IPS-18c (cell line): Measurements from ENCODE around the gene PCGF2.
"Not testable (repeated sequence)": the region's sequence is repeated elsewhere in the genome, so short reads cannot be mapped to it uniquely, and the experiment has no call there.

ENCODE experiments used
- H3K4me3 ChIP-seq: 2 replicates; pipeline ENCODE4 v1.7.0; 2013; ENCODE audit warnings: low read depth, mild to moderate bottlenecking, low read length, moderate library complexity; ENCODE audit not compliant: insufficient read depth
- H3K9me3 ChIP-seq: one replicate; pipeline ENCODE4 v1.6.1; 2013; ENCODE audit warnings: mild to moderate bottlenecking, low read length, moderate library complexity; ENCODE audit not compliant: control insufficient read depth, insufficient read depth

PCGF2 gene

GRCh38 chr17:38748149-38748891 is at the start of gene PCGF2:
Gene PCGF2 (minus strand): TSS chr17:38748336. CDS start chr17:38740402, 7,934 bp downstream.
- peak within 1 kb of the TSS; percentile 99 for H3K4me3 ChIP-seq

DNA sequence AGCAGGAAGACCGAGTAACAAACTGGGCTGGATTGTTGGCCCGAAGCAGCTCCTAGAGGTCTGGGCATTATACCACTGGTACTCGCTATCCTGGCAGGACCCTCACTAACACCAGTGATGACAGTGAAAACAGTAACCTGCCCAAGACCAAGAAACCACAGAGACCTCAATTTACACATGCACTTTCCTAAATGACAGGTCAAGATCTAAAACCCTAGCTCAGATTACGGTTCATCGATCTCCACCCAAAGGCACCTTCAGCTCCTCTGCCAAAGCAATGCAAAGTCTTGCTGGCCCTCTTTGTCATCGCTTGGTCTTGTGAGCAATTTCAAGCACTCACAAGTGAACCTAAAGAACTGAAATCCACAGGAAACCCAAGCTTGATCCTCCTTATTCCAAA is 49.7 kb upstream of the PCGF2 start:
- Histone ChIP-seq H3K9me3 (no peaks in the 10 kb centered on the region), H3K4me3 (0 out of 2 replicates have a peak overlapping the region, but pooled peaks have one; percentile 2)

More at GRCh38 chr17:38748149-38748891, at the start of gene PCGF2:
- peaks cover 5% of the 10 kb centered on the region for H3K9me3 ChIP-seq

- H3K4me3 ChIP-seq, result no peak overlapping the region
- no peaks in the 10 kb centered on the region for H3K9me3 ChIP-seq
These were observed 49.0 kb upstream of the PCGF2 start for GRCh38 chr17:38797158-38797490.

- H3K4me3 ChIP-seq, result no peak overlapping the region
These were observed 48.5 kb upstream of the PCGF2 start for GRCh38 chr17:38796451-38797157.

DNA sequence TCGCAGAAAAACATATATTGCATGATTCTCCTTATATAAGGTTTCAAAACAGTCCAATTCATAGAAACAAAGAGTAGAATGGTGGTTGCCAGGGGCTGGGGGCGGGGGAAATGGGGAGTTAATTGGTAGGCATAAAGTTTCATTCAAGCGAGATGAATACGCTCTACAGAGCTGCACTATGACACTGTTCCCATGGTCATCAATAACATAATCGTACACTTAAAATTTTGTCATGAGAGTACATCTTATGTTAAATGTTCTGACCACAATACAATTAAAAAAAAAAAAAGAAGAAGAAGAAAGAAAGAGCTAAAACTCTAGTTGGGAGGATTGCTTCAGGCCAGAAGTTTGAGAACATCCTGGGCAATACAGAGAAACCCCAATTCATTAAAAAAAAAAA is 46.1 kb upstream of the PCGF2 start:
- no peaks in the 10 kb centered on the region for H3K9me3 ChIP-seq
- no peak overlapping the region for H3K4me3 ChIP-seq

More at GRCh38 chr17:38796451-38797157, 48.5 kb upstream of the PCGF2 start:
- no peaks in the 10 kb centered on the region for H3K9me3 ChIP-seq

- Histone ChIP-seq H3K4me3 (no peak overlapping the region), H3K9me3 (no peaks in the 10 kb centered on the region)
These were observed 43.0 kb upstream of the PCGF2 start for GRCh38 chr17:38791162-38791561.

DNA sequence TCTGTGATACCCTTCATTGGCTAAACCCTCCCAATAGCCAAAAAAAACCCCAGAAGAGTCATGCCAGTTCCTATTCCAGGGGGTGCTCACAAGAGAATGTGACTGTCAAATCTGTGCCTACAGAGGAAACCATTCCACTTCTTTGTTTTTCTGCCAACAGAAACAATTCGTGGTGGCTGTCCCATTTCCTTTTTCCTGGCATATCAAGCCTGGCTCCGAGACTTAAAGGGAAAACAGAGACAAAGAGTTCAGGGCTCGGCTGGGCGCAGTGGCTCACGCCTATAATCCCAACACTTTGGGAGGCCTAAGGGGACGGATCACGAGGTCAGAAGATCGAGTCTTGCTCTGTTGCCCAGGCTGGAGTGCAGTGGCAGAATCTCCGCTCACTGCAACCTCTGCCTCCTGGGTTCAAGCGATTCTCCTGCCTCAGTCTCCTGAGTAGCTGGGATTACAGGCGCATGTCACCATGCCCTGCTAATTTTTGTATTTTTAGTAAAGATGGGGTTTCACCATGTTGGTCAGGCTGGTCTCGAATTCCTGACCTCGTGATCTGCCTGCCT is 42.1 kb upstream of the PCGF2 start:
- H3K9me3 ChIP-seq, H3K4me3 ChIP-seq: not testable (repeated sequence)

GRCh38 chr17:38789185-38789584 is 41.0 kb upstream of the PCGF2 start:
- no peaks in the 10 kb centered on the region for H3K9me3 ChIP-seq

DNA sequence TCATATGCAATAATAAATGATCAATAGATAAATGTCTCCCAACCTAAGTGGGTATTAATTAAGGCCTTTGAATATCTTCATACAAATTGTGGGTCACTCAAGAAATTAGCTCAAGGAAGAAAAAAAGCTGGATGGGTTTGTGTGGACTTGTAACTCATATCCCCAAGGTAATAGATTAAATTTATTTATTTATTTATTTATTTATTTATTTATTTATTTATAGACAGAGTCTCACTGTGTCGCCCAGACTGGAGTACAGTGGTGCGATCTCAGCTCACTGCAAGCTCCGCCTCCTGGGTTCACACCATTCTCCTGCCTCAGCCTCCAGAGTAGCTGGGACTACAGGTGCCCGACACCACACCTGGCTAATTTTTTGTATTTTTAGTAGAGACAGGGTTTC is 39.9 kb upstream of the PCGF2 start:
- H3K4me3 ChIP-seq, H3K9me3 ChIP-seq: not testable (repeated sequence)

More at GRCh38 chr17:38789185-38789584, 41.0 kb upstream of the PCGF2 start:
- H3K4me3 ChIP-seq, result no peak overlapping the region

GRCh38 chr17:38786372-38786771 is 38.2 kb upstream of the PCGF2 start:
- Histone ChIP-seq H3K4me3 (no peak overlapping the region), H3K9me3 (no peaks in the 10 kb centered on the region)

DNA sequence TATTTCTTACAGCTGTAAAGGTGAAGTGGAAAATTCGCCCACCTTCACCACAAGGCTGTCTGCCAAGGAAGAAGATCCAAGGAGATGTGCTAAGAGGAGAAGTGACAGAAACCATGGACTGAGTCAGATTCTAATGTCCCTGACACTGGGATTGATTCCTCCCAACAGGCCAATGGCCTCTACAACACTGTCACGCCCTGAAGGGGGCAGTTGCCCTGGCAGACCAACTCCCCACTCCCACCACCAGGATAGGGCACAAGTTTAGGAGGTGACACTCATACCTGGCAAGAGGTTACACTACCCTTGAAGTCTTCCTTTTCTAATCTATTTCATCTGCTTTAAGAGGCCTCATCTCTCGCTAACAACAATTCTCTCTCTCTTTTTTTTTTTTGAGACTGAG is 35.1 kb upstream of the PCGF2 start:
- Histone ChIP-seq H3K9me3 (no peaks in the 10 kb centered on the region), H3K4me3 (no peak overlapping the region)

- Histone ChIP-seq H3K4me3 (no peak overlapping the region), H3K9me3 (no peaks in the 10 kb centered on the region)
These were observed 32.0 kb upstream of the PCGF2 start for GRCh38 chr17:38779965-38780752.

DNA sequence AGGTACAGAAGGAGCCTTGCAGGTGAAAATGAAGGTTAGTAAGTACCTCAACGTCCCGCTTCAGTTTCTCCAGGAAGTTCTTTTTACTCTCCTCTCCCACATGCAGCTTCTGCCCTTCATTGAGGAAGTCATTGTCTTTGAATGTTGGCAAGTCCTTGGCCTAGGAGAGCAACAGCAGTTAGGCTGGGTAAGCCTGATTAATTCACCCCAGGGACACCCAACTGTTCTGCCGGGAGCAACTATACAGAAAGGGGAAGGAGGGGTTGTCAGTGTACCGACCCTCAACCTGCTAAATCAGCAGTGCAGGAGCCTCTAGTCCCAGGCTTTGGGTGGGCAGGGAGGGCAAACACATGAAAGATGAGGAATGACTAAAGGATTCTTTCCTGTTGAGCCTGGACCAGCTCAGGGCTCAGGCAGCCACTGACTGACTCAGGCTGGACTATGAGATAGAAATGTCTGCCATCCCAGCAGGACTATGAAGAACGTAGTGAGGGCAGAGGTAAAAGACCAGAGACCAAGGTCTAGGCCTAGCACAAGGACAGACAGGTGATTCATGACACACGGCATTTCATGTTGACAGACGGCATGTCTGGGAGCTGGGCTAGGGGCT is 29.6 kb upstream of the PCGF2 start:
- H3K9me3 ChIP-seq, result no peaks in the 10 kb centered on the region
- no peak overlapping the region for H3K4me3 ChIP-seq

GRCh38 chr17:38773258-38773657 is 25.1 kb upstream of the PCGF2 start:
- no peak overlapping the region for H3K4me3 ChIP-seq
- H3K9me3 ChIP-seq, result no peaks in the 10 kb centered on the region

GRCh38 chr17:38768417-38768816 is 20.3 kb upstream of the PCGF2 start:
- Histone ChIP-seq H3K9me3 (no peaks in the 10 kb centered on the region), H3K4me3 (no peak overlapping the region)

GRCh38 chr17:38766341-38766740 is 18.2 kb upstream of the PCGF2 start:
- Histone ChIP-seq H3K9me3 (no peaks in the 10 kb centered on the region), H3K4me3 (no peak overlapping the region)

- H3K9me3 ChIP-seq, result no peaks in the 10 kb centered on the region
- no peak overlapping the region for H3K4me3 ChIP-seq
These were observed 14.1 kb upstream of the PCGF2 start for GRCh38 chr17:38762231-38762630.
